IPS-11a (cell line): Measurements from ENCODE around the gene PTBP1.

ENCODE experiments used
- H3K4me3 ChIP-seq: one replicate; pipeline ENCODE4 v1.5.1; 2013; ENCODE audit warnings: low read depth, low read length, control low read depth

The PTBP1 gene

GRCh38 chr19:772063-772462 is 25.2 kb upstream of the PTBP1 start:
- H3K4me3 ChIP-seq, result no peak overlapping the region

GRCh38 chr19:772730-773436 is 24.4 kb upstream of the PTBP1 start:
- H3K4me3 ChIP-seq, result no peak overlapping the region

GRCh38 chr19:776549-776948 is 20.7 kb upstream of the PTBP1 start:
- no peak overlapping the region for H3K4me3 ChIP-seq

- no peak overlapping the region for H3K4me3 ChIP-seq
These were observed 18.2 kb upstream of the PTBP1 start for GRCh38 chr19:778910-779653.

- H3K4me3 ChIP-seq, result no peak overlapping the region
These were observed 16.3 kb upstream of the PTBP1 start for GRCh38 chr19:780935-781334.

- peak overlapping the region; percentile 8 for H3K4me3 ChIP-seq
These were observed 15.5 kb upstream of the PTBP1 start for GRCh38 chr19:781800-782184.

GRCh38 chr19:782185-782877 is 14.9 kb upstream of the PTBP1 start:
- peak overlapping the region; percentile 39 for H3K4me3 ChIP-seq

GRCh38 chr19:782878-783668 is 14.2 kb upstream of the PTBP1 start:
- peak overlapping the region; percentile 39 for H3K4me3 ChIP-seq

- H3K4me3 ChIP-seq, result no peak overlapping the region
These were observed 12.7 kb upstream of the PTBP1 start for GRCh38 chr19:784541-784940.

GRCh38 chr19:787536-787935 is 9.7 kb upstream of the PTBP1 start:
- no peak overlapping the region for H3K4me3 ChIP-seq

GRCh38 chr19:788686-788982 is 8.6 kb upstream of the PTBP1 start:
- H3K4me3 ChIP-seq, result no peak overlapping the region

GRCh38 chr19:788983-789700 is 8.1 kb upstream of the PTBP1 start:
- no peak overlapping the region for H3K4me3 ChIP-seq

GRCh38 chr19:789701-790060 is 7.6 kb upstream of the PTBP1 start:
- H3K4me3 ChIP-seq, result no peak overlapping the region

- H3K4me3 ChIP-seq, result no peak overlapping the region
These were observed 6.2 kb upstream of the PTBP1 start for GRCh38 chr19:791007-791566.

- H3K4me3 ChIP-seq, result no peak overlapping the region
These were observed 5.5 kb upstream of the PTBP1 start for GRCh38 chr19:791567-792305.

- H3K4me3 ChIP-seq, result no peak overlapping the region
These were observed 4.9 kb upstream of the PTBP1 start for GRCh38 chr19:792306-792885.

GRCh38 chr19:793806-794205 is 3.4 kb upstream of the PTBP1 start:
- H3K4me3 ChIP-seq, result no peak overlapping the region

GRCh38 chr19:795073-795611 is 2.1 kb upstream of the PTBP1 start:
- H3K4me3 ChIP-seq, result no peak overlapping the region
